GF-D8 (cell line): ENCODE data around the gene AP1S1.
"Not testable (repeated sequence)": the region's sequence is repeated elsewhere in the genome, so short reads cannot be mapped to it uniquely, and the experiment has no call there.

Experiments used
- DNase-seq: peaks from one replicate; lab custom pipeline; 2025; lab: John Stamatoyannopoulos, UW

Gene AP1S1

GRCh38 chr7:101170617-101171441, 16.6 kb downstream of the AP1S1 start:
- DNase-seq = no peak

GRCh38 chr7:101171442-101171837, 17.2 kb downstream of the AP1S1 start:
- no peak for DNase-seq

- no peak for DNase-seq
These were observed 18.0 kb downstream of the AP1S1 start for GRCh38 chr7:101172005-101172853.

- DNase-seq = no peak
These were observed 18.8 kb downstream of the AP1S1 start for GRCh38 chr7:101172854-101173751.

GRCh38 chr7:101173752-101174244, 19.5 kb downstream of the AP1S1 start:
- no peak for DNase-seq

GRCh38 chr7:101174322-101174854, 20.1 kb downstream of the AP1S1 start:
- DNase-seq = no peak

GRCh38 chr7:101175664-101176063, 21.4 kb downstream of the AP1S1 start:
- no peak for DNase-seq

GRCh38 chr7:101177644-101178043, 23.4 kb downstream of the AP1S1 start:
- DNase-seq = no peak

- no peak for DNase-seq
These were observed 24.8 kb downstream of the AP1S1 start for GRCh38 chr7:101179117-101179516.

GRCh38 chr7:101179713-101180112, 25.4 kb downstream of the AP1S1 start:
- no peak for DNase-seq

GRCh38 chr7:101180130-101180755, 26.0 kb downstream of the AP1S1 start, which contains the start of gene NAT16:
Gene NAT16 (minus strand): TSS chr7:101180293. CDS start chr7:101174807, 5,486 bp downstream.
- no peak for DNase-seq

- DNase-seq = no peak
These were observed 31.1 kb downstream of the AP1S1 start for GRCh38 chr7:101185258-101185839.

- no peak for DNase-seq
These were observed 31.9 kb downstream of the AP1S1 start for GRCh38 chr7:101186194-101186593.

GRCh38 chr7:101186844-101187428, 32.7 kb downstream of the AP1S1 start:
- no peak for DNase-seq

GRCh38 chr7:101189109-101189508, 34.8 kb downstream of the AP1S1 start:
- DNase-seq = no peak

- no peak for DNase-seq
These were observed 41.6 kb downstream of the AP1S1 start for GRCh38 chr7:101195884-101196283.

- DNase-seq = no peak
These were observed 43.7 kb downstream of the AP1S1 start for GRCh38 chr7:101197991-101198390.

- no peak for DNase-seq
These were observed 44.2 kb downstream of the AP1S1 start for GRCh38 chr7:101198476-101198875.

- DNase-seq = not testable (repeated sequence)
These were observed 45.2 kb downstream of the AP1S1 start for GRCh38 chr7:101199522-101199921.

- no peak for DNase-seq
These were observed 46.2 kb downstream of the AP1S1 start for GRCh38 chr7:101200504-101200861.
